COLO829 (cell line): ENCODE measurements around the gene NTN1.

Experiments used
- DNase-seq: peaks from one replicate; pipeline ENCODE4 v3.0.0; 2012; ENCODE audit warnings: low spot score

Gene NTN1

DNA sequence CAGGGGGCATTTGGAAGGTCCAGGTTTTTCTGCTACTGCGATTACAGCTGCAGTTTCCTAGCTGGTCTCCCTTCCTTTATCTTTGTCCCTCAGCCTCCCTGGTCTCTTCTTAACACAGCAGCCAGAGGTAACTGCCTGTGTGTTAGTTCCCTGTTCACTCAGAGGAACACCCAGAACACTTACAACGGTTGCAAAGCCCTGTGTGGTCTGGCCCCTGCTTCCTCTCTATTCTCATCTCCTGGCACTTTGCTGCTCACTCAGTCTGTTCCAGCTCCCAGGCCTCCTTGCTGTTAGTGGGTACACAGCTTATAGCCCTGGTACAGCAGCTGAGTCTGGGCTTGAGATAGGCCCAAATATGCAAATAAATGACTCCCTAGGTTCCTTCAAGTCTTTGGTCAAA lies 16.4 kb downstream of the NTN1 start:
- no peak for DNase-seq

DNA sequence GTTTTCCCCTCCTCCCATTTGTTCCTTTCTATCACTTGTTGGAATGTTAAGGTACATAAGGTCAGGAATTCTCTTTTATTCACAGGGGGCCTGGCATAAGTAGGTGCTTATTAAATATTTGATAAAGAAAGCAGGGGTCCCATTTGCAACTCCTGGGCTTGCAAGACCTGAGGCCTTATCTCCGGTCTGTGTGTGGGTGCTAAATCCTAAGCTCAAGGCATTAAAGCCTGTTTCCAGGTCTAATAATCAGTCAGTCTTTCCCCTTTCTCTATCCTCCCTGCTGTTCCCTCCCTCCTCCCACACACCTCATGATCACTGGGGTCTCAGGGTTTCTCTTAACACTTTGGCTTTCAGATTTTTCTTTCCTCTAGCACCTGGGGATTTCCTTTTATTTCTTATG lies 17.1 kb downstream of the NTN1 start:
- no peak for DNase-seq

DNA sequence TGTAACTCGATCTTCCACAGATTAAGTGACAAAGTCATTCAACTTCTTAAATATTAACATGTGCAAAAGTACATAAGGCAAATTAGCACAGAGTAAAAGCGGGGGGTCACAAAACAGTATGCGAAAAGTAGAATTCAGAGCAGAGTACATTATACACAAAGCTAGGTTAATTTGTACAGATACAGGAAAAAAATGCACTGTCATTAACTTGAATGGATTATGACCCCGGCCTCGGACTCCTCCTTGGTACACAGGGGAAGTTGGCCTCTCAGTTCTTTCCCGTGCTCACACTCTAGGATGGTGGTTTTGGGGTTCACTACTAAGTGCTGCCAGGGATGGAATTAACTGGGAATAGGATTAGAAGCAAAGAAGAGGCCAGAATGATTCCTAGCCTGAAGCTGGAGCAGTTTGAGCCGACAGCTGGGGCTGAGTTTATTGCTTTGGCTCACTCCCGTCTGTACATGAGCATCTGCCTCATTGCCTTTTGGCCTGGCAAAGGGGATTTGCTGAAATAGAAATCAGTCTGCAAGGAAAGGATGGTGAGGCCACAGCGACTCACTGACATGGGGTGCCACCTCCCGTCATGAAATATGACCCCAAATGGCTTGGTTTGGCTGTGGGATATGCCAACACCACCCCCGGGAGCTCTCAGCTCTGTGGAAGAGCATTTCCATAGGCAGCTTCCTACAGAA lies 23.6 kb downstream of the NTN1 start:
- DNase-seq = no peak

DNA sequence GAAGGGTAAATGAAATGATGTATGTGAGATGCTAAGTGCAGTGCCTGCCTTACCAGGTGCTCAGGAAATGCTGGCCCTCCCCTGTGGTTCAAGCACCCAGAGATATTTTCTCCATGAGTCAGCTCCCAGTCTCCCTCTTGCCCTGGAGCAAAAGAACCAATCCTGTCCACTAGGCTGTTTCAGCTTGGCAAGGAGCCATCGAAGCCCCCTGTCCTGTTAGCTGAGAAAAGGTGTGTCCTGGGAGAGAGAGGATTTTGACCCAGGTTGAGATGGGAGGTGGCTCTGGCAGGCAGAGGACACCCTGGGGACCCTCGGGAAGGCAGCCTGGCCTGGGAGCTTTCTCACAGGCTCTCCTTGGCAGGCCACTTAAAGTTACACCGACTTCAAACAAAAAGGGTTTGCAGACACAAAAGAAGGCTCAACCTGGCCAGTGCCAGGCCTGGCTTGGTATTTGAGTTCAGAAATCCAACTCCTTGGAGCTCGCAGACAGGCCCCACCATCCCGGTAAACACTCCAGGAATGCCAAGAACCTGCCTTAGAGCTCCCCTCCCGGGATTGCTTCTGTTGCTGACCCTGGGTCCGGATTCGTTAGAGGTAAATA lies 29.6 kb downstream of the NTN1 start:
- DNase-seq = peak; percentile 35

DNA sequence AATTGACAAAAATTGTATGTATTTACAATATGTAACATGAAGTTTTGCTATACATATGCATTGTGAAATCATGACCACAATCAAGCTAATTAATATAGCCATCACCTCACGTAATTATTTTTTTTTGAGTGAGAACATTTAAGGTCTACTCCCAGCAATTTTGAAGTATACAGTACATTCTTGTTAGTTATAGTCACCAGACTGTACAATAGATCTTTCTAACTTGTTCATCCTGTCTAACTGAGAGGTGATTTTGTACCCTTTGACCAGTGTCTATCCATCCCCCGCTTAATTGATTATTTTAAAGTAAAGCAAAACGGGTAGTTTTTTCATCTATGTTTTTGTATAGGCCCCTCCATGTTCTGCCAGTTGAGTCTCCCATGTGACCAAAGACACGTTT lies 30.3 kb downstream of the NTN1 start:
- DNase-seq = no peak

DNA sequence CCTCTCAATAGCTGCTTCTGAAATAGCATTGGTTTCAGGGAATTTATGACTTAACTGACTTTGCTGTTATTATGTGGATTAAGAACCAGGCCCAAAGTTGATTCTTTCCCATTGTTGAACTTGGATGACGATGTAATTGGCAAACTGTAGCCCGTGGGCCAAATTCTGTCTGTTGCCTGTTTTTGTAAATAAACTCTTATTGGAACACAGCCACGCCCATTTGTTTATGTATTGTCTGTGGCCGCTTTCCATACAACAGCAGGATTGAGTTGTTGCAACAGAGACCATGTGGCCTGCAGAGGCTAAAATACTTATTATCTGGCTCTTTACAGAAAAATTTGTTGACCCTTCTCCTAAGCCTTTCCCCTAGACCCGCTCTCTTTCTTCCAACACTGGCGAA lies 31.6 kb downstream of the NTN1 start:
- DNase-seq = no peak

DNA sequence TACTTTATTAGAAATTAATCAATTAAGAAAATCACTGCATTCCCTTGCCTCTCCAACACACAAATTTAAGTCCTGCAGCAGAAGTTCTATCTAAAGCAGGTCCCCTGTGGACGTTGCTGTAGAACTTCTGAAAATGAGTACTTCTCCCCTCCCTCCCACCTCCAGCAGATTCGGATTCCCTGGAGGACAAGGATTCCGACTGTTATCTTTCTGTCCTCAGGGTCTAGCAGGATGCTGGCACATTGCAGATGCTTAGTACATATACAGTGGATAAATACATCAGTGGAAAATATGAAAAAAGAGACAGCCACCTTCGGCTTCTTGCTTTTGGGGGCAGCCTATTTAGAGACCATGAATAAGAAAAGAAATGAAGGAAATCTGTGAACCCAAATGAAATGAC lies 32.1 kb downstream of the NTN1 start:
- no peak for DNase-seq

DNA sequence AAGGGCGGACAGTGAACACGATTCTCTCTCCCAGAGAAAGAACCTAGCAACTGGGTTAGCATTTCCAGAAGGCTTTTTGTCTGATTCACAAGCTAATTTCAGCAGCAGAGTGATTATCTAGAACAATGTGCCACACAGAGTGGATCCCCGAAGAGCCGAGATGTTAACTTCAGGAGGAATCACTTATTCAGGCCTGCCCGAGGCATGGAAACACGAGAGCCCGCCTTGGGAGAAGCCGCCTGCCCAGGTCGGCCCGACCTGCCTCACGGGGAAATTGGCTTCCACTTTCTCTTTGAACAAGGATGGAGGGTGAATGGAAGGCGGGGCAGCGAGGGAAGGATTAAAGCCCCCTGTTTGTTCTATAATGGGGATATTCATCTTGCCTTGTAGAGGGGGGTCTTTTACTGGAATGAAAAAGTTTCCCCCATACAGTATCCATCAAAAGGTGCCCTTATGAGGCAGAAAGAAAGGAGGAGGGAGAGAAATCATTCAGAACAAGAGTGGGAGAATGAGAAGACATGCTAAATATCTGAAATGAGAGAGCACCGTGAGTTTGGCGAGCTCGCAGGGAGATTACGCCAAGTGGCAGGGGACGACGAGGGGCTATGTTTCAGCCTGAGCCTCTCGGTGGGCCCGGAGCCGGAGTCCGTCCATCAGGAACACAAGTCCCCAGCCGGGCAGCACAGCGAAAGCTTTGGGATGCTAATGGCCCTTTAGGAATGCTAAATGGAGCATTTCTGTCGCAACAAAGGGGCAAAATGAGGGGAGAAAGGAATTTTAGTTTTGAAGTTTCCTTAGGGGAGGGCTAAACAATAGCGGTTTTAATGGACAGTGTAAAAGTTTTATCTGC lies 33.0 kb downstream of the NTN1 start:
- no peak for DNase-seq

DNA sequence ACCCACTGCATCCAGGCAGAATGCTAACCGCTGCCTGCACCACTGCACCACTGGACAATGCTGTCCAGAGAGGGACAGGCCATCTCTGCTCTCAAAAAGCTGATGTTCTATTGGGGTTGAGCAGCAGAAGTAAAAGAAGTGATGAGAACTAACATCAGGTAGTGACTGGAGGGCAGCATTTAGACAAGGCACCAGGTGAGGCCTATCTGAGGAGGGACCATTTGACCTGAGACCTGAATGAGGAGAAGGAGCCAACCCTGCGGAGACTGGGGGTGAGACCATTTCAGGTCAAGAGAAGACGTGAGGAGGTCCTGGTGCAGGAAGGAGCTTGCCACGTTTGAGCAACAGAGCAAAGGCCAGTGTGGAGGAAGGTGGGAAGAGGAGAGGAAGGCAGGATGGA lies 34.0 kb downstream of the NTN1 start:
- no peak for DNase-seq

DNA sequence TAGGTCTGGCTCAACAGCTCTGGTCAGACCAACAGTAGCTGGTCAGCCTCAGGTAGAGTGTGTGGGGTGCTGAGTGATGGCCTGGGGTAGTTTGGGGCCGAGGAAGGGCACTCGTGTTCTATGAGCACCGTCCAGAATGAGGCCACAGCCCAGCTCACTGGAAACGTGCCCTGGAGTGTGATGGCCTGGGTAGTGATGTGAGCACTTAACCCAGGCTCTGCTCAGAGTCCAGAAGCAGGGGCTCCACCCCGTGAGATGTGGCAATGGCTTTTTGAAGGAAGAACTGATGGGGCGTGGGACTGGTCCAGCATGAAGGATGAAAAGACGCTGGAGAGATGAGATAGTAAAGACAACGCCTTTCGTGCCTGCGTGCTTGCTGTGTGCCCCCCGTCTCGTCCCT lies 35.3 kb downstream of the NTN1 start:
- no peak for DNase-seq

DNA sequence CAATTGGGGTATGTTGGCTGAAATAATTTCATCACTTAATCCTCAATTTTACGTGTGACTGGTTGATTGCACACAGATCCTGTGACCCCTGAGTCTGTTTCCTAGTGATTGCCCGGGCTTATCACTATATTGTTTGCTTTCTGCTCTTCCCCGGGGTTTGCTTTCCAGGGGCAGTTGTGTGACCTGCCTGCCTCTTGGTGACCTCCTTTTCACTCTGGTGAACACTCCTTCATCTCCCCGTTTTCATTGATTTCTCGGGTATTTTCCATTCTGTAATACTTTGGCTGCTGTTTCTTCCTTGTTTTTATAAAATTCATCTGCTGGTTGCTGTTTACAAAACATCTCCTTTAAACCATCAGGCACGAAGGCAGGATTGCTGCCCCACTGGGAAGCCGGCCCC lies 36.0 kb downstream of the NTN1 start:
- no peak for DNase-seq

DNA sequence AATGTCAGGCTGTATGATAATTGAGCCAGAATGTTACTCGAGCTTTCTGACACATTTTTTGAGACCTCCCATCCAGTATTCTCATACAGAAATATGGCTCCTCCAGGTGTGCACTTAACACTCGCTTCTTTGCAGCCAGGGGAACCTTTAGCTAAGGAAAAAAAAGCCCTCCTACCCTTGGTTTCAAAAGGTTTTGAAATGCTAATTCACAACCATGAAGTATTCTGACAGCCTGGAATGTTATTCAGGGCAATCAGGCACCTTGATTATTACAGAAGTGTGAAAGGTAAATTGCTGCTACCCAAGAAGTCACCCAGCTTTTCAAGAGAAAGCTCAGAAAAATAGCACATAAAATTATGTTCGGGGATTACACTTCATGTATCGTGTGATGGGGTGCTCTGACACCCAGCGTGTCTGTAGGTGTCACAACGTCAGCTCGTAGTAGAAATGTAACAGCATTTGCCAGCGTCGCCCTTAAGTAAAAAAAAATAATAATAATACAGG lies 41.1 kb downstream of the NTN1 start:
- DNase-seq = no peak

DNA sequence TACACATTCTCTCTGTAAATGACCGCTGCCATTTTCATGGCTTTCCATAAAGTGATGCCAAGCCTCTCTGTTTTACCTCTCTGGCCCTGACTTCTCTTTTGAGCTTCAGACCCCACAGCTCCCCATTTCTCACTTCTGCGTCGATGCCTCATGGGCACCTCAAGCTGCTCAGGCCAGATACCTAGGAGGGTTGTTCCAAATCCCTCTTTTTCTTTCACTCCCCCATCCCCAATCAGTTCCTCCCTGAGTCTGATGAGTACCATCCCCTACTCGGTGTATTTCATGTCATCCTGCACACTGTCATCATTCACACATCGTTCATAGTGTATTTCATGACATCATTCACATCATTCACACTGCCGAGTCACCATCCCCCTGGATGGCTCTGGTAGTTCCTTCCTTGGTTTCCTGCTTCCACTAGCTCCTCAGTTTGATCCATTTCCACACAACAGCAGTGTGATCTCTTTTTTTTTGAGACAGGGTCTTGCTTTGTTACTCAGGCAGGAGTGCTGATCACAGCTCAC lies 43.1 kb downstream of the NTN1 start:
- no peak for DNase-seq

DNA sequence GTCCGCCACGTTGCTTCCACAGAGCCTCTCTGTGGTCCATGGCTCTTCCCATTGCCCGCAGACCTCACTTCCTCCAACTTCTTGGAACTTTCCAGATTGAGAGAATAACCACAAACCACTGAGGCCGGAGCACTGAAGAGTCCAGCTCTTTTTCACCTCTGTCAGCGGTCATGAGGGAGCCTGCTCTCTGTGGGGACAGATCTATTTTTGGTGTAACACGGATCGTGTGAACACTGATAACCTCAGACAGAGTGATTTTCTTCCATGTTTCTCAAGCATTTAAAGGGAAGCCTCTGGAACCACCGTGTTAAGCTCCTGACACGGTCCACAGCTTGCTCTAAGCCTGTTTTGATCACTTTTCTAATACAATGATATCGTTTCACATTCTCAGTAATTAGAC lies 49.7 kb downstream of the NTN1 start:
- DNase-seq = no peak

DNA sequence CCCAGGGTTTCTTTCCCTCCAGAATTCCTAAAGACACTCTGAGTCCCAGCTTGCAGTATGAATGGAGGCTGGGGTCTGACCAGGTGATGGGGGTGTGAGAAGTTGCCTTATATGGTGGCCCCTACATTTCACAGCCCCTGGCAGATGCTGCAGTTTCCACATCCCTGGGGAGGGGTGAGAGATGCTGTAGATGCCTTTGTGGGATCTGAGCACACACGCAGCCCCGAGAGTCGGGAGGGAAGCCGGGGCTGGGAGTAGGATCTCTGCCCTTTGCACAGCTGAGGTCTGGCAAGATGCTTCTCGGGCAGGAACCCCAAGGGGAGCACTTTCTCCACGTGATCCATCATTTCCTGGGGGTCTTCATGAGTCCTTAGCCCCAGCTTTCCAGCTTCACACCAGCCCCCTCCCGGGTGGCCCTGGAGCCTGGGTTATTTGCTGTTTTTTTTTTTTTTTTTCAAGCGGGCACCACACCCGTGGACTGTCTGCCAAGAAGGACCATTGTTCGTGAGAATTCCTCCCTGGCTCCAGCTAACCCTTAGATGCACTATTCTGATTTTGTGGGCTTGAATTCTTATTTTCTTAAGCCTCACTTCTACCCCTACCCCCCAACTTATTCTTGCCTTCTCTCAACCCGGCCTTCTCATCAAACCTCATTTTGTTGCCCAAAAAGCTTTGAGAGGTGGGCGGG lies 50.6 kb downstream of the NTN1 start:
- no peak for DNase-seq

DNA sequence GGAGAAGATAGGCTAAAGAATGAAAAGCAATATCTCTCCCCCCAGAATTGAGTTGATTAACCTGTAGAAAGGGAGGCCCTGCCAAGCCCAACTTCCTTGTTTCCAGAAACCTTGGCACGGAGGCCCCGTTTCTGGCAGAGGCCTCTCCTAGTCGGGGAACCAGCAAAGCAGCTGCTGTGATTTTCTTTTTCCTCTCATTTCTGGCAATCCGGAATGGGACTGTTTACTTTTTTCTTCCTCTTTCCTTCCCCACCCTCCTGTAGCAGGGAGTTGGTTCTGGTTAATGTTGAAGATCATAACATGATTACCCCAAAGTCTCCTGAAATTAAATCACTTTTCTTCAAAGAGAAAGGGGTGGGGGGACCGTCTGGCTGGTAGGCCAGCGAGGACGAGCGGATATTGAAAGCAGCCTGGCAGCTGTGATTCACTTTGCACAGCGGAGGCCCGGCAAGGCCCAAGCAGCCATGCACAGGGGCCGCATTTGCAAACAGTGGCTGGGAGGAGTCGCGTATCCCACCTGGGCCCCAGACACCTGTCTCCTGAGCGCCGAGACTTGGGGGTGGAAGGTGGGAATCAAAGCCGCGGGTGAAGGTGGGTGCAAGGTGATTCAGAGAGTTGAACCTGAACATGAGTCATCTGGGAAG lies 51.5 kb downstream of the NTN1 start:
- no peak for DNase-seq

DNA sequence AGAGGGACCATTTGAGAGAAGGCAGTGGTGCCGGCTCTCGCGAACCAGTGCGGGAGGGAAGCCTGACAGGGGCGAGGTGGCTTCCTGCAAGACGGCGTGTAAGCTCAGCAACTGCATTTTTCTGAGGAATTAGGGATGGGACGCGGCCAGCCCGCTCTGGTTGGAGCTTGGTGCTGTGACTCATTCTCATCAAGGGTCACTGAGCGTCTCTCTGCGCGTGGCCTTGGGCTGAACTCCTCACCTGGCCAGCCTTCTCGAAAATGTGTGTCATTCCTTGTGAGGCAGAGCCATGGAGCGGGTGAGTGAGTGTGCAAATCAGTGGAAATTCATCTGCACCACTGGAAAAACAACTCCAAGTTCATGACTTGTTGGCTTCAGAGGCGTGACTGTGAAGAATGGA lies 52.8 kb downstream of the NTN1 start:
- no peak for DNase-seq

DNA sequence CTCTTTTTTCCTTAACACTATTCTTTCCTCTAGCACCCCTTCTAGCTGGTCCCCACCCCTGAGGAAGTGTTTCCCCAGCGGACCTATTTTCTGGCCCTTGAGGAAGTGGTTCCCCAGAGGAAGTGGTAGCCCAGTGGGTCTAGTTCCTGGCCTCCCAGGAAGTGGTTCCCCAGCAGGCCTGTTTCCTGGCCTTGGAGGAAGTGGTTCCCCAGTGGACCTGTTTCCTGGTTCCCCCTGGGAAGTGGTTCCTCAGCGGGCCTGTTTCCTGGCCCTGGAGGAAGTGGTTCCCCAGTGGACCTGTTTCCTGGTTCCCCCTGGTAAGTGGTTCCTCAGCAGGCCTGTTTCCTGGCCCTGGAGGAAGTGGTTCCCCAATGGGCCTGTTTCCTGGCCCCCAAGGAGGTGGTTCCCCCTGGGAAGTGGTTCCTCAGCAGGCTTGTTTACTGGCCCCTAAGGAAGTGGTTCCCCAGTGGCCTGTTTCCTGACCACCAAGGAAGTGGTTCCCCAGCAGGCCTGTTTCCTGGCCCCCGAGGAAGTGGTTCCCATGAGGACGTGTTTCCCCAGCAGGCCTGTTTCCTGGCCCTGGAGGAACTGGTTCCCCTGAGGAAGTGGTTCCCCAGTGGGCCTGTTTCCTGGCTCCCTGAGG lies 58.3 kb downstream of the NTN1 start:
- DNase-seq = no peak

DNA sequence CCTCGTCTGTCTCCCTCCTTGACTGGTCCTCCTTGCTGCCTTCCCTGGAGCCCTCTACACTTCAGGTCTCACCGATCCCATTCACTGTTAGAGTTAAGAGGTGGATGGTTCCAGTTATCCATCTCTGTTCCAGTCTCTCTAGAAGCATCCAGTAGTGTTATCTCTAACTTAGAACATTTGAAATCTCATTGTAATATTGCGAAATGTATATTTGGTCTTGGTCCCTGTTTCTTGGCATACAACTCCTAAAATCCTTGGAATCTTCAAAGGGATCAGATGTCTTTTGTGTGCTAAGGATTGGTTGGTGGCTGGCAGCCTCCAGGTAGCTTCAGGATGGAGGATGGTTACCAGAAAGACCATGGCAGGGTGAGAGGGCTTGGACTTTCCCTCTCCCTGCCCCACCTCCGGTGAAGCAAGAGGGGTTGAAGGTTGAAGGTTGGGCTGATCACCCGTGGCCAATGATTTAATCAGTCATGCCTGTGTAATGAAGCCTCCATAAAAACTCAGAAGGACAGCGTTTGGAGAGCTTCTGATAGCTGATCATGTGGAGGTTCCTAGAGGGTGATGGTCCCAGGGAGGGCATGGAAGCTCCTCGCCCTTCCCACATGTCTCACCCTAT lies 59.1 kb downstream of the NTN1 start:
- no peak for DNase-seq

DNA sequence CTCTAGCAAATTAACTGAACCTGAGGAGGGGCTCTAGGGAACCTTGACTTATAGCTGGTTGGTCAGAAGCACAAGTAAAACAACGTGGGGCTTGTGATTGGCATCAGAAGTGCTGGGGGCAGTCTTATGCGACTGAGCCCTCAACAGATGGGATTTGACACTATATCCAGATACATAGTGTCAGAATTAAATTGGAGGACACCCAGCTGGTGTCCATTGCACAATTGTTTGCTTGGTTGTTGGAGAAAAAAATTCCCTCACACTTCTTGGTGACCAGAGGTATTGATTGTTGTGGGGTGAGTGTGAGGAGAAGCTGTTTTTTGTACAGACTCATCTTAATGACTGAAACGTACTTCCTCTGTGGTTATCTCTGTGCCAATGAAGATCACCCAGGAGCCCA lies 59.7 kb downstream of the NTN1 start:
- no peak for DNase-seq

DNA sequence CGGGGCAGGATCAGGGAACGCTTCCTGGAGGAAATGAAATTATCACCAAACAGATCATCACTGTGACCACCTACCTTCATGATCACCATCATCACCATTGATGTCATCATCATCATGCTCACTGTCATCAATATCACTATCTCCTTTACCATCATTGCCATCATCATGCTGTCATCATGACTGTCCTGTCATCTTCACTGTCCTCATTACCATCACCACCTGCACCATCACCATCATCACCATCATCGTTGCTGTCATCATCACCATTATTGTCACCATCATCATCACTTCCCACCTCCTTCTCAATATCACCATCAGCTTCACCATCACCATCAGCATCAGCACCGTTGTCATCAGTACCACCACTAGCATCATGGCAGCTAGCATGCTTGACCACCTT lies 65.3 kb downstream of the NTN1 start:
- no peak for DNase-seq
